Endothelial cell of umbilical vein (primary cell): Measurements from ENCODE around the gene CMSS1. TPM values are rescaled to one million over a fixed set of nuclear protein-coding genes. Genes with fewer than 3 reads are reported as not detected.

Source experiments
- BruUV-seq: library from RNA; stranded (reverse); fragments of 400-500 nt; replicated peaks from 2 replicates; lab custom pipeline; 2021; lab: Mats Ljungman, UMichigan
- CTCF ChIA-PET: fragments of 300-600, 350-600 bp; sonication (Branson Sonifier 250); formaldehyde crosslinking; loops from one replicate; lab custom pipeline; 2021; ENCODE audit warnings: antibody characterized with exemption, inconsistent platforms; lab: Charles Lee
- POLR2A ChIA-PET: fragments of 300-600, 350-600 bp; sonication (Branson Sonifier 250); formaldehyde crosslinking; loops from one replicate; lab custom pipeline; 2021; ENCODE audit warnings: antibody characterized with exemption, inconsistent platforms; lab: Charles Lee
- DNase-seq: peaks from one replicate; pipeline ENCODE4 v3.0.0-alpha.2; 2011; ENCODE audit warnings: low read depth, low spot score
- FAIRE-seq: peaks from 2 replicates; lab custom pipeline; 2011; peaks lifted over from hg19 to GRCh38; lab: Jason Lieb, UNC
- H2AFZ ChIP-seq: 2 replicates; pipeline ENCODE4 v1.6.0; 2012; ENCODE audit warnings: low read depth, low read length, control low read depth, inconsistent platforms
- H3K27ac ChIP-seq: 2 replicates; pipeline ENCODE4 v1.5.1; 2011; ENCODE audit warnings: low read depth, mild to moderate bottlenecking, control low read depth, low read length, moderate library complexity; ENCODE audit not compliant: insufficient read depth
- H3K27me3 ChIP-seq, 2 experiments: 2 replicates each; pipeline versions ENCODE4 v1.6.0 to v1.6.1; 2011; ENCODE audit warnings: low read length in 2 of 2, mixed read lengths in 1 of 2; ENCODE audit not compliant: control insufficient read depth in 2 of 2, insufficient read depth in 2 of 2
- H3K36me3 ChIP-seq, 2 experiments: 2 replicates in 1 of 2; 3 replicates in 1 of 2; pipeline ENCODE4 v1.5.1; 2011; ENCODE audit warnings: low read length in 2 of 2, mild to moderate bottlenecking in 1 of 2, moderate library complexity in 1 of 2; ENCODE audit not compliant: control insufficient read depth in 2 of 2, insufficient read depth in 2 of 2; ENCODE audit errors: extremely low read depth in 1 of 2
- H3K4me1 ChIP-seq: 3 replicates; pipeline ENCODE4 v1.5.1; 2011; ENCODE audit warnings: mild to moderate bottlenecking, low read length; ENCODE audit not compliant: control insufficient read depth, insufficient read depth; ENCODE audit errors: extremely low read depth
- H3K4me2 ChIP-seq: 2 replicates; pipeline ENCODE4 v1.6.1; 2011; ENCODE audit warnings: low read length, control low read depth, mixed read lengths; ENCODE audit not compliant: insufficient read depth
- H3K4me3 ChIP-seq, 3 experiments: fragments of 200-600 bp in 1 of 3; sonication (generic), shearing (Covaris generic) in 1 of 3; replicated peaks in 1 of 3; 2 replicates each; pipeline ENCODE4 v1.5.1; 2011 to 2016; ENCODE audit warnings: control low read depth in 3 of 3, low read length in 3 of 3, mild to moderate bottlenecking in 2 of 3, inconsistent platforms in 1 of 3, low read depth in 1 of 3, moderate library complexity in 1 of 3; ENCODE audit not compliant: insufficient read depth in 1 of 3
- H3K79me2 ChIP-seq: 2 replicates; pipeline ENCODE4 v1.6.0; 2012; ENCODE audit warnings: low read length, inconsistent platforms; ENCODE audit not compliant: control insufficient read depth, insufficient read depth
- H3K9ac ChIP-seq: replicated peaks from 2 replicates; pipeline ENCODE3; 2011; ENCODE audit warnings: low read length, control low read depth; ENCODE audit not compliant: insufficient read depth; ENCODE audit errors: extremely low read depth
- H3K9me1 ChIP-seq: replicated peaks from 3 replicates; pipeline ENCODE4 v1.6.0; 2011; ENCODE audit warnings: mild to moderate bottlenecking, low read length; ENCODE audit not compliant: control insufficient read depth, insufficient read depth; ENCODE audit errors: extremely low read depth
- H3K9me3 ChIP-seq: replicated peaks from 2 replicates; pipeline ENCODE4 v1.5.1; 2012; ENCODE audit warnings: low read length, inconsistent platforms; ENCODE audit not compliant: control insufficient read depth, insufficient read depth
- H4K20me1 ChIP-seq: replicated peaks from 2 replicates; pipeline ENCODE3; 2011; ENCODE audit warnings: mild to moderate bottlenecking, low read length; ENCODE audit not compliant: control insufficient read depth, insufficient read depth; ENCODE audit errors: extremely low read depth
- CTCF ChIP-seq, 2 donors: IDR thresholded peaks; 1 replicate in 1 of 2; 2 replicates in 1 of 2; pipeline ENCODE4 v1.5.1; 2011; ENCODE audit warnings: low read length in 2 of 2, mild to moderate bottlenecking in 2 of 2, moderate library complexity in 2 of 2, control low read depth in 1 of 2, inconsistent platforms in 1 of 2, low read depth in 1 of 2; ENCODE audit not compliant: insufficient read depth in 1 of 2; ENCODE audit errors: extremely low read depth in 1 of 2
- EZH2 ChIP-seq: IDR thresholded peaks from 2 replicates; pipeline ENCODE4 v1.6.1; 2012; ENCODE audit warnings: borderline replicate concordance, low read depth, mild to moderate bottlenecking, moderate library complexity, low read length, inconsistent platforms; ENCODE audit not compliant: severe bottlenecking
- FOS ChIP-seq: IDR thresholded peaks from 2 replicates; pipeline ENCODE4 v1.6.1; 2011; ENCODE audit warnings: mild to moderate bottlenecking, low read length, moderate library complexity, borderline replicate concordance; ENCODE audit not compliant: insufficient read depth
- GATA2 ChIP-seq: IDR thresholded peaks from 2 replicates; pipeline ENCODE4 v1.7.0; 2011; ENCODE audit warnings: low read depth, mild to moderate bottlenecking, moderate library complexity, mixed read lengths, low read length; ENCODE audit not compliant: insufficient read length, insufficient read depth
- JUN ChIP-seq: IDR thresholded peaks from 2 replicates; pipeline ENCODE4 v1.6.1; 2011; ENCODE audit warnings: borderline replicate concordance, low read depth; ENCODE audit not compliant: insufficient read length, insufficient read depth
- MAX ChIP-seq: IDR thresholded peaks from 2 replicates; pipeline ENCODE4 v1.6.1; 2011; ENCODE audit not compliant: insufficient read depth, insufficient read length
- MYC ChIP-seq: IDR thresholded peaks from one replicate; pipeline ENCODE4 v1.6.1; 2011; ENCODE audit warnings: mild to moderate bottlenecking, low read depth, low read length
- POLR2A ChIP-seq: IDR thresholded peaks from 2 replicates; pipeline ENCODE4 v1.6.1; 2012; ENCODE audit warnings: low read depth, mild to moderate bottlenecking, control low read depth, low read length
- POLR2AphosphoS5 ChIP-seq: IDR thresholded peaks from 2 replicates; pipeline ENCODE4 v1.6.1; 2012; ENCODE audit warnings: low read depth, mild to moderate bottlenecking, control low read depth, low read length, moderate library complexity; ENCODE audit not compliant: insufficient read depth
- dilution Hi-C: fragments of 300-500 bp; cut with MboI; formaldehyde crosslinking; loops from one replicate; pipeline ENCODE4 v1.15.0; 2019; ENCODE audit warnings: low sequenced_read_pairs; ENCODE audit not compliant: extremely low pct_ligation_motif_present
- intact Hi-C: fragments of 100-400 bp; cut with micrococcal nuclease; formaldehyde crosslinking; loops from one replicate; pipeline ENCODE4 v1.10.0; 2022
- polyA plus RNA-seq, 4 experiments: library from polyadenylated mRNA; depleted of rRNA in 3 of 4; stranded (reverse) in 3 of 4; unstranded in 1 of 4; fragments of >200 nt; gene quantifications; 2 replicates each; pipeline versions ENCODE4 v1.2.1 to v1.2.3, GENCODE V29; 2011 to 2012; ENCODE audit warnings: missing spikeins in 1 of 4
- total RNA-seq: library from RNA; stranded (reverse); gene quantifications from 2 replicates; pipeline ENCODE4 v1.2.3, GENCODE V29; 2021

The CMSS1 gene
- total and polyA plus RNA-seq, 2 donors (not counting 3 experiments of a cell fraction or from before 2014, with no cell fraction given) = 9.7 to 60.6 TPM

- FAIRE-seq (no peak), DNase-seq (no peak)
- Histone ChIP-seq H3K27me3 (no peaks in the 10 kb centered on the region), H3K4me2 (no peak overlapping the region), H3K9ac (no peak overlapping the region), H3K27ac (no peak overlapping the region), H3K79me2 (peaks cover 47% of the 10 kb centered on the region), H3K4me1 (peaks cover 12% of the 10 kb centered on the region), H4K20me1 (no peaks in the 10 kb centered on the region), H3K4me3 (no peak overlapping the region), H3K9me1 (no peaks in the 10 kb centered on the region), H3K9me3 (no peaks in the 10 kb centered on the region), H3K36me3 (peaks cover 2 to 6% of the 10 kb centered on the region in 2 experiments), H2AFZ (no peak overlapping the region)
- ChIA-PET POLR2A (no interaction called here), CTCF (interaction anchor here (1.6 kb wide), 1 partner anchor 212 kb away, joined by 4 read pairs; no protein-coding TSS in a partner anchor)
- dilution Hi-C loops = no loop called here
- intact Hi-C loops = no loop called here
- TF ChIP-seq POLR2AphosphoS5 = no peak
- no peak for TF ChIP-seq JUN
- no peak for TF ChIP-seq MAX
- no TSS peak for BruUV-seq
These were observed 39.6 kb downstream of the CMSS1 start for GRCh38 chr3:99857278-99857677.

- ChIA-PET CTCF (interaction anchor here (1.6 to 5.2 kb wide), 3 partner anchors 15 to 396 kb away, joined by 4 to 38 read pairs (median 26); no protein-coding TSS in a partner anchor), POLR2A (no interaction called here)
- Histone ChIP-seq H2AFZ (no peak overlapping the region), H3K36me3 (peaks cover 3 to 6% of the 10 kb centered on the region in 2 experiments), H3K27me3 (no peaks in the 10 kb centered on the region), H3K4me3 (no peak overlapping the region), H3K9me1 (no peaks in the 10 kb centered on the region), H3K27ac (no peak overlapping the region), H3K4me2 (no peak overlapping the region), H3K4me1 (peaks cover 19% of the 10 kb centered on the region), H3K9ac (no peak overlapping the region), H3K9me3 (no peaks in the 10 kb centered on the region), H3K79me2 (peaks cover 45% of the 10 kb centered on the region), H4K20me1 (no peaks in the 10 kb centered on the region)
- BruUV-seq = no TSS peak
- no peak for DNase-seq
- dilution Hi-C loops (no loop called here), intact Hi-C loops (no loop called here)
- FAIRE-seq = no peak
- no peak for TF ChIP-seq POLR2A
- TF ChIP-seq CTCF (IDR thresholded peaks at IDR 0.05; ENCODE audit: extremely low read depth in 1 of 2, insufficient read depth in 1 of 2, low read depth in 1 of 2, low read length in 2 of 2) = no peak
- no peak for TF ChIP-seq MYC
- no peak for TF ChIP-seq POLR2AphosphoS5
- no peak for TF ChIP-seq GATA2
- no peak for TF ChIP-seq FOS
- TF ChIP-seq JUN = no peak
- no peak for TF ChIP-seq EZH2
- no peak for TF ChIP-seq MAX
These were observed 40.8 kb downstream of the CMSS1 start for GRCh38 chr3:99858469-99858868.
